ENCODE data around the gene TNNT1.
"Not testable (repeated sequence)": the region's sequence is repeated elsewhere in the genome, so short reads cannot be mapped to it uniquely, and the experiment has no call there.

Gene TNNT1

GRCh38 chr19:55109527-55110291 lies 39.3 kb downstream of the TNNT1 start:
- no peak for DNase-seq (ENCODE audit: low read depth)

GRCh38 chr19:55107252-55107651 lies 41.8 kb downstream of the TNNT1 start:
- not testable (repeated sequence) for DNase-seq (ENCODE audit: low read depth)

DNA sequence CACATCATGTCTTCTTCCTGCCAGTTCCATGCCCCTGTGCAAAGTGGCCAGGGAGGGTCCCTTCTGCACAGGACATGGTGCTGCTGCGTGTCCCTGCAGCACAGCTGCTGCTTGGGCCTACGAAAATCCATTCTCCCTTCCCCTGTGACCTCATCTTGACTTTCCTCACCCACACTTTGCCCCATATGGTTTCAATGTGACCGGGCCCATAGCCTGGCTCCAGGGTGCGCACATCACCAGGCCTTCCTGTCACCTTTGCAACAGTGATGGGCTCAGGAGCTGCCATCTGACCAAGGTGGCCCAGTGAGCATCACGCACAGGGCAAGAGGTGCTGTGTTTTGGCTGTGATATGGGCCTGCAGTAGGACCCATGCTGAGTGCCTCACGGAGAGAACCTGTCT lies 42.4 kb downstream of the TNNT1 start:
- DNase-seq (ENCODE audit: low read depth), result no peak

DNA sequence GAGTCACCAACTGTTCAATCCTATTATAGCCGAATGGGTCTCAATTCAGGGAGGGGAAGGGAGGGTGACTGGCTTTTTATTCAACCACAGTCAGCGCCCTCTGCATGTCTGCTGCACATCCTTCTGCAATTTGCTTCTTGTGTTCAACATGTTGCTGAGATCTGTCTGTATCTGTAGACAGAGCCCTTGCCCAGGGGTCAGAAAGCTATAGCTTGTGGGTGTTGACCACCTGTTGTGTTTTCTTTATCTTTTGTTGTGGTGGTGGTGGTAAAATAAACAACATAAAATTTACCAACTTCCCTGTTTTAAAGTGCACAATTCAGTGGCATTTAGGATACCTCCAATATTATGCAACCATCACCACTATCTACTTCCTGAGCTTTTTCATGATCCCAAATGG lies 43.8 kb downstream of the TNNT1 start:
- DNase-seq (ENCODE audit: low read depth), result no peak

DNA sequence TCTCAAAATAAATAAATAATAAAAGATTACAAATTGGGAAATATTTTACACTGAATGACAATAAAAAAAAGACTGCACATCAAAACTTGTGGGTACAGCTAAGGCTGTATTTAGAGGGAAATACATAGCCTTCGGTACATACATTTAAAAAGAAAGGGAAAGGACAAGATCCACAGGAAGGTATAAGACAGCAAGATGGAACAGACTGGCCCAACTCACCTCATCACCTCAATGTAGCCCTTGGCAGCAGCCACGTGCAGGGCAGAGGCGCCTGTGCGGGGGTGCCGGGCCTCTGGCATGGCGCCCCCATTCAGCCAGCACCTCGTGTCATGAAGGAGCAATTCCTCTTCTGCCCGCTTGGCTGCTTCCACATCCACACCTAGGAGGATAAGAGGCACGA lies 45.8 kb downstream of the TNNT1 start:
- no peak for DNase-seq (ENCODE audit: low read depth)

DNA sequence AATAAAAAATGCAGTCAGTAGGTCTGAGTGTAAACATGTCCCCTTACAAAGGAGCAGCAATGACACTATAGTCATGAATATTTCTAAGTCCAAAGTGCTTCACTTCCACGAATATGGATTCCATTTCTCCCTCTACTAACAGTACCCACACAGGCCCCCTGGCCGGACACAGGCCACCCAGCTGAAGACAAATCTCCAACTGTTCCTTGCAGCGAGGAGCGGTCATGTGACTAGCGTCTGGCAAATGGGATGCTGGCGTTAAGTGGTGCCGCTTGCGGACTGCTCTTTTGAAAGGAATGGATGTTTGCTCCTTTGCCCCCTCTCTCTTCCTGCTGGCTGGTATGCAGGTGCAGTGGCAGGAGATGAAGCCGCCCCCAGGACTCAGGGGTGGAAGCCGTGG lies 47.7 kb downstream of the TNNT1 start:
- DNase-seq (ENCODE audit: low read depth), result no peak

- DNase-seq (ENCODE audit: low read depth), result no peak
Observed at GRCh38 chr19:55099557-55100506, 49.2 kb downstream of the TNNT1 start.

GRCh38 chr19:55098716-55099556 lies 50.1 kb downstream of the TNNT1 start:
- no peak for DNase-seq (ENCODE audit: low read depth)

GRCh38 chr19:55097864-55098715 lies 50.9 kb downstream of the TNNT1 start:
- DNase-seq (ENCODE audit: low read depth), result no peak

- no peak for DNase-seq (ENCODE audit: low read depth)
Observed at GRCh38 chr19:55096061-55096701, 52.8 kb downstream of the TNNT1 start.

- DNase-seq (ENCODE audit: low read depth), result no peak
Observed at GRCh38 chr19:55095260-55096060, 53.5 kb downstream of the TNNT1 start.

- DNase-seq (ENCODE audit: low read depth), result no peak
Observed at GRCh38 chr19:55094456-55095259, 54.3 kb downstream of the TNNT1 start.

DNA sequence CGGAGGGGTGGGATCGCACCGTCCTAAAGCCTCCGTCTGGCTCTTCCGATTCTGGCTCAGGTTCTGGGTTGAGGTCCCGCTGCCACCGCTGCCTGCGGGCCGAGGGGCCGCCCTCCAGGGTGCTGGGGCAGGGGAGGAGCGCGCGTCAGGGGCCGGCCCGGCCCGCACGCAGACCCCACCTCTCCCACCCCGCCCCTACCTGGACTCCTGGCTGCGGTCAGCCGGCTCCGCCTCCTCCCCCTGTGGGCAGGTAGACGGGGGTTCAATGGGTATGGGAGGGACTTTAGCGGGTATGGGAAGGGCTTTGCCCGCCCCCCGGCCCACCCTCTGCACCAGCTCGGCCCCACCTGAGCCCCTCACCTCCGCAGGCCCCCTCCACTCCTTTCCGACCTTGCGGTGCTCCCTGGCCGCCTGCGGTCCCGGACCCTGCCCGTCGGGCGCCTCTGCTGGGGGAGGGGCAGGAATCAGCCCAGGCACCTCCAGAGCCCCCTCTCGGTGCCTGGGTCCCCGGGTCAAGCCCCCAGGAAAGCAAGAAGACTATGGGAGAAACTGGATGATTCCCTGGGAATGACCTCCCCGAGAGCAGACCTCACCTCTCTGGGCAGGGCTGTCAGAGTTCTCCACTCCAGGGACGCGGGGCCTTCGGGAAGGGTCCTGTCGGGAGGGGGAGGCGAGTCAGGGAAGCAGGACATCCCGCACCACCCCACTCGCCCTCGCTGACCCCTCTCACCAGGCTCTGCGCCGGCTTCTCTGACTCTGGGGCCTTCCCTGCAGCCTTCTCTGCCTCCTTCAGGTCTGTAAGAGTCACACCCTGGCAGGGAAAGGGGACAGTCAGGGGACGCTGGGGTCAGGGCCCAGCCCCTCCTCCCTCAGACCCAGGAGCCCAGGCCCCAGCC lies 56.3 kb downstream of the TNNT1 start:
- DNase-seq (ENCODE audit: low read depth), result no peak

DNA sequence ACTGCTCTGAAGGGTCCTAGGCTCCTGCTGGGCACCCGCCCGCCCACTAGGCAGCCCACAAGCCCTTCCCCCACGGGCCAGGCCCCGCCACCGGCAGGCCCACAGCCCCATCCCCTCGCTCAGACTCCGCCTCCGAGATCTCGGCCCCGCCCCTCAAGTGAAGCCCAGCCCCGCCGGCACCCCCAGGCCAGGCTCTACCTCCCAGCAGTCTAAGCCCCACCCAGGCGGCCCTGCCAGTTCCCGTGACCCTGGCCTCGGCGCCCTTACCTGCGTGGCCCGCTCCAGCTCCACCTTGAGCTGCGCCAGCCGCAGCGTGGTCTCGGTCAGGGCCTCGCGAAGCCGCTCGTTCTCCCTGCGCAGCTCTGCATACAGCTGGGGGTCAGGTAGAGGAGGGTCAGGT lies 57.1 kb downstream of the TNNT1 start:
- no peak for DNase-seq (ENCODE audit: low read depth)

DNA sequence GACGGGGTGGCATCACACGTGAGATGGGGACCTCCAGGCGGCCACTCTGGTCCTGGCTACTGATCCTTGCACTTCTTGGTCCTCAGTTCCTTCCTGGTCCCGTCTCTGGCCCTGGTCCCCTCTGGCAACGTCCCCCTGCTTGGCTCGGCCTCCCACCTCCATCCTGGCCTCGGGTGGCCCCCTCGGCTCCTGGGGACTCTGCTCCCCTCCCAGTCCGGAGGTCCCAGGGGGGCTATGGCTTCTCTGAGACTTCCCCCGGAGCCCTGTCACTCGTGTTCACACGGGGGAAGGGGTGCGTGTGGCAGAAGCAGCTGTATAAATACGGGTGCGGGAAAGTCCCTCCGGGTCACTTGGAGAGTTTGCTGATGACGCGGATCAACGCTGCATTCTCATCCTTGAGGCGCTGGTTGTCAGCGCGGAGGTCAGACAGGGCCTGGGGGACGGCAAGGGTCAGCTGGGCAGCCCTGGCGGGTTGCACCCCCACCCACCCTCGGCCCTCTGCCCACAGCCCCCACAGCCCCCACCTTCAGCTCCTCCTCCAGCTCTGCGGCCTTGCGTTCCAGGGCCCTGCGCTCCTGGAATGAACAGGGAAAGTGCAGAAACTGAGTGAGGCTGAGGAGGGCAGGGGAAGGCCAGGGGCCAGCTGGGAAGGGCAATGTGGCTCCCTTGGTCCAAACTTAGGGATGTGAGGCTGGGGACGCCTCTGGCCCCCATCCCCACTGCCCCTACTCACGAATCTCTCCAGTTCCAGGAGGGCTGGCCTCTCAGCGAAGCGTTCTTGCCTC lies 57.7 kb downstream of the TNNT1 start:
- no peak for DNase-seq (ENCODE audit: low read depth)

DNA sequence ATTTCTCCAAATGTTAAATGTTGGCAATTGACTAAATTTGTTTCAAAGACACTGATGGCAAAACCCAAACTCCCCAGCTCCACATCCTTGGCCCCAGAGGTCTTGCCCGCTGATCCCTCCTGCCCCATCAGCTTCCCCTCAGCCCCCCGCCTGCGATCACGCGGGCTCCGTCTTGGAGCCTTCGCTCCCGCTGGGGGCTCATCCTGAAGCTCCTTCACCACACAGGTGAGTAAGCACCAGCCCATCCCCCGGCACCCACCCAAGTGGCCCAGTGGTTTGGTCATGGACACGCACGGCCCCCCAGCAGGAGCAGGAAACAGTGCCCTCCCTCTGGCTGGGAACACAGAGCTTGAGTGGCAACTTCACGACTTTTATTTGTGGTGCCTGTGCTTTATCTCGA lies 58.4 kb downstream of the TNNT1 start:
- DNase-seq (ENCODE audit: low read depth), result no peak

DNA sequence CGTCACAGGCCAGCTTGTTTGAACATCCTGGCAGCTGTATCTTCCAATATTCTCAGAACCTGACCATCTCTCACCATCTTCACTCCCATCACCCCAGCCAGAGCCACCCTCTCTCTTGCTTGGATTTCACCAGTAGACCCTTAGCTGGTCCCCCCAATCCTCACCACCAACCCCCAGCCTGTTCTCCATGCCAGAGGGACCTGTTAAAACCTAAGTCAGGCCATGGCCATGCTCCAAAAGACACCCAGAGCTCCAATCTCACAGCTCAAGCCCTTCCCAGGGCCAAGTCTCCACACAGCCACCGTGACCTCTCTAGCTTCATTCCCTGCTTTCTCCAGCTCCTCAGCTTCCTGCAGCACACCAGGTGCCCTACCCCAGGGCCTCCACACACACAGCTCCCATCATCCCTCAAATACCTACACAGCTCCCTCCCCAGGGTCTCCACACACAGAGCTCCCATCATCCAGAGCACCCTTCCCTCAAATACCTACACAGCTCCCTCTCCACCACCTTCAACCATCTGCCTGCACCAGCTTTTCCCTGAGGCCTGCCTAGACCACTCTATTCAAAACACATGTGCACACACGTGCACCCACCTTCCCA lies 59.6 kb downstream of the TNNT1 start:
- DNase-seq (ENCODE audit: low read depth), result no peak
